ENCODE data around the gene OR8G1.
"Not testable (repeated sequence)": the region's sequence is repeated elsewhere in the genome, so short reads cannot be mapped to it uniquely, and the experiment has no call there.

The OR8G1 gene

GRCh38 chr11:124240621-124241397 lies at the start of gene OR8G1:
Gene OR8G1 (plus strand): TSS chr11:124241095. CDS start chr11:124249676, 8,581 bp downstream.
- no peak for DNase-seq (ENCODE audit: low read depth)

GRCh38 chr11:124193221-124194010 lies 47.5 kb upstream of the OR8G1 start:
- DNase-seq (ENCODE audit: low read depth), result no peak

GRCh38 chr11:124194293-124195188 lies 46.4 kb upstream of the OR8G1 start:
- no peak for DNase-seq (ENCODE audit: low read depth)

GRCh38 chr11:124195189-124195734 lies 45.6 kb upstream of the OR8G1 start:
- peak; percentile 8 for DNase-seq (ENCODE audit: low read depth)

- DNase-seq (ENCODE audit: low read depth), result no peak
These were observed 42.9 kb upstream of the OR8G1 start for GRCh38 chr11:124197999-124198398.

- no peak for DNase-seq (ENCODE audit: low read depth)
These were observed 42.0 kb upstream of the OR8G1 start for GRCh38 chr11:124198897-124199296.

- DNase-seq (ENCODE audit: low read depth), result no peak
These were observed 41.2 kb upstream of the OR8G1 start for GRCh38 chr11:124199702-124200101.

GRCh38 chr11:124200671-124201070 lies 40.2 kb upstream of the OR8G1 start:
- DNase-seq (ENCODE audit: low read depth), result no peak

GRCh38 chr11:124202951-124203350 lies 37.9 kb upstream of the OR8G1 start:
- no peak for DNase-seq (ENCODE audit: low read depth)

GRCh38 chr11:124204008-124204407 lies 36.9 kb upstream of the OR8G1 start:
- DNase-seq (ENCODE audit: low read depth), result no peak

GRCh38 chr11:124207102-124207792 lies 33.6 kb upstream of the OR8G1 start:
- DNase-seq (ENCODE audit: low read depth), result no peak

- no peak for DNase-seq (ENCODE audit: low read depth)
These were observed 31.0 kb upstream of the OR8G1 start for GRCh38 chr11:124209824-124210357.

- no peak for DNase-seq (ENCODE audit: low read depth)
These were observed 30.5 kb upstream of the OR8G1 start for GRCh38 chr11:124210421-124210820.

- DNase-seq (ENCODE audit: low read depth), result no peak
These were observed 29.6 kb upstream of the OR8G1 start for GRCh38 chr11:124211321-124211720.

- no peak for DNase-seq (ENCODE audit: low read depth)
These were observed 26.9 kb upstream of the OR8G1 start for GRCh38 chr11:124214027-124214426.

GRCh38 chr11:124219126-124219525 lies 21.8 kb upstream of the OR8G1 start:
- no peak for DNase-seq (ENCODE audit: low read depth)

- DNase-seq (ENCODE audit: low read depth), result no peak
These were observed 18.5 kb upstream of the OR8G1 start for GRCh38 chr11:124222407-124222806.

GRCh38 chr11:124224618-124225423 lies 16.1 kb upstream of the OR8G1 start:
- DNase-seq (ENCODE audit: low read depth), result not testable (repeated sequence)

- no peak for DNase-seq (ENCODE audit: low read depth)
These were observed 15.4 kb upstream of the OR8G1 start for GRCh38 chr11:124225471-124225870.

GRCh38 chr11:124233376-124233775 lies 7.5 kb upstream of the OR8G1 start:
- no peak for DNase-seq (ENCODE audit: low read depth)

Data from activated T-cell treated with anti-CD3 and anti-CD28 coated beads for 1 hour (primary cell).